Epithelial cell of proximal tubule (primary cell): ENCODE results near the gene ADM. TPM values are rescaled to one million over a fixed set of nuclear protein-coding genes. Genes with fewer than 3 reads are reported as not detected.

Source experiments
- DNase-seq: peaks from one replicate; pipeline ENCODE4 v3.0.0-alpha.2; 2011; ENCODE audit warnings: low read depth
- H3K4me3 ChIP-seq: 2 replicates; pipeline ENCODE4 v1.5.1; 2011; ENCODE audit warnings: low read depth, mild to moderate bottlenecking, low read length
- CTCF ChIP-seq: conservative IDR thresholded peaks from 2 replicates; pipeline ENCODE4 v1.5.1; 2012; ENCODE audit warnings: low read depth, mild to moderate bottlenecking, low read length
- total RNA-seq: library from RNA; depleted of rRNA; stranded (reverse); fragments of >200 nt; gene quantifications from 2 replicates; pipeline ENCODE4 v1.2.3, GENCODE V29; 2015

Gene ADM
- total RNA-seq, 1 donor from 2014 or later = 74.2 TPM

- TF ChIP-seq CTCF = no peak
- H3K4me3 ChIP-seq = no peak overlapping the region
- DNase-seq = no peak
Measured at GRCh38 chr11:10318527-10318802, 13.6 kb downstream of the ADM start.

- no peak overlapping the region for H3K4me3 ChIP-seq
- no peak for DNase-seq
- TF ChIP-seq CTCF = no peak
Measured at GRCh38 chr11:10319702-10320558, 15.1 kb downstream of the ADM start.

- no peak overlapping the region for H3K4me3 ChIP-seq
- no peak for DNase-seq
- no peak for TF ChIP-seq CTCF
Measured at GRCh38 chr11:10320736-10321465, 16.0 kb downstream of the ADM start.

GRCh38 chr11:10322401-10322800, 17.5 kb downstream of the ADM start:
- no peak for TF ChIP-seq CTCF
- DNase-seq = no peak
- H3K4me3 ChIP-seq = no peak overlapping the region

GRCh38 chr11:10322830-10323792, 18.2 kb downstream of the ADM start:
- peak; percentile 55 for TF ChIP-seq CTCF
- H3K4me3 ChIP-seq = no peak overlapping the region
- no peak for DNase-seq

- DNase-seq = no peak
- TF ChIP-seq CTCF = no peak
- no peak overlapping the region for H3K4me3 ChIP-seq
Measured at GRCh38 chr11:10323793-10324170, 18.9 kb downstream of the ADM start.
